Placental pericyte (primary cell): ENCODE data around the gene DLX3. TPM values are rescaled to one million over a fixed set of nuclear protein-coding genes. Genes with fewer than 3 reads are reported as not detected.

Experiments
- small RNA-seq: library from RNA; depleted of rRNA; stranded (forward); fragments of <200 nt; gene quantifications from one replicate; pipeline ENCODE3, GENCODE V24; 2012; ENCODE audit warnings: low replicate concordance
- total RNA-seq: library from RNA; depleted of rRNA; stranded (reverse); fragments of >200 nt; gene quantifications from 2 replicates; pipeline ENCODE4 v1.2.3, GENCODE V29; 2012

DLX3 gene
- total RNA-seq, result not detected in 2 replicates

GRCh38 chr17:49995055-49995738 is at the start of gene DLX3:
Gene DLX3 (minus strand): TSS chr17:49995224. CDS start chr17:49994998, 226 bp downstream.

GRCh38 chr17:49969134-49969759 is 25.8 kb downstream of the DLX3 start, which contains the start of gene DLX4:
Gene DLX4 (plus strand): TSS chr17:49969190. CDS start chr17:49969469, 279 bp downstream.

Small RNAs within 50 kb of the gene (small RNA-seq; reads per million reads assigned to genes)
- gene RNU6-1313P, result not detected

Other genes with a start within 250 kb of the DLX3 start
- 0.57 and 2.4 TPM in 2 replicates for gene FAM117A, start 231.1 kb downstream of the DLX3 start, total RNA-seq
- 35.0 and 36.9 TPM in 2 replicates for gene KAT7, start 206.5 kb downstream of the DLX3 start, total RNA-seq
- not detected in 2 replicates for gene TAC4, start 147.2 kb downstream of the DLX3 start, total RNA-seq
- not detected in 2 replicates for gene DLX4, start 26.0 kb downstream of the DLX3 start, total RNA-seq
- gene ITGA3, start 60.9 kb upstream of the DLX3 start, total RNA-seq, result 150 and 533 TPM in 2 replicates
- 21.6 and 43.5 TPM in 2 replicates for gene PDK2, start 100.1 kb upstream of the DLX3 start, total RNA-seq
- gene SAMD14, start 134.9 kb upstream of the DLX3 start, total RNA-seq, result 1.8 and 5.0 TPM in 2 replicates
- 37.6 and 58.0 TPM in 2 replicates for gene PPP1R9B, start 155.5 kb upstream of the DLX3 start, total RNA-seq
- gene SGCA, start 170.8 kb upstream of the DLX3 start, total RNA-seq, result 2.0 and 5.5 TPM in 2 replicates
- gene COL1A1, start 206.4 kb upstream of the DLX3 start, total RNA-seq, result 2,368 and 3,907 TPM in 2 replicates